Measurements from ENCODE around the gene GTF2A2.
A peak's percentile ranks its signal among the peaks of the same experiment; 100 is the strongest.
"Not testable (repeated sequence)": the region's sequence is repeated elsewhere in the genome, so short reads cannot be mapped to it uniquely, and the experiment has no call there.

GTF2A2 gene

GRCh38 chr15:59656897-59657634, at the start of gene GTF2A2:
Gene GTF2A2 (minus strand): TSS chr15:59657515. CDS start chr15:59652277, 5,238 bp downstream.
- DNase-seq = peak; percentile 97

- DNase-seq = no peak
Observed at GRCh38 chr15:59703979-59704796, 46.9 kb upstream of the GTF2A2 start.

GRCh38 chr15:59702351-59702750, 45.0 kb upstream of the GTF2A2 start:
- no peak for DNase-seq

- no peak for DNase-seq
Observed at GRCh38 chr15:59701880-59702279, 44.6 kb upstream of the GTF2A2 start.

- DNase-seq = no peak
Observed at GRCh38 chr15:59699810-59700431, 42.6 kb upstream of the GTF2A2 start.

- not testable (repeated sequence) for DNase-seq
Observed at GRCh38 chr15:59698065-59698464, 40.8 kb upstream of the GTF2A2 start.

- DNase-seq = no peak
Observed at GRCh38 chr15:59696332-59696731, 39.0 kb upstream of the GTF2A2 start.

- DNase-seq = no peak
Observed at GRCh38 chr15:59694779-59695178, 37.5 kb upstream of the GTF2A2 start.

- peak; percentile 13 for DNase-seq
Observed at GRCh38 chr15:59691194-59691805, 34.0 kb upstream of the GTF2A2 start.

- peak; percentile 71 for DNase-seq
Observed at GRCh38 chr15:59689626-59690236, 32.4 kb upstream of the GTF2A2 start.

- peak; percentile 100 for DNase-seq
Observed at GRCh38 chr15:59688782-59689625, 31.7 kb upstream of the GTF2A2 start, which contains the start of gene BNIP2. Gene BNIP2 (minus strand): TSS chr15:59689320. CDS start chr15:59682457, 6,863 bp downstream.

- DNase-seq = peak; percentile 10
Observed at GRCh38 chr15:59688423-59688781, 31.1 kb upstream of the GTF2A2 start.

- DNase-seq = no peak
Observed at GRCh38 chr15:59687836-59688235, 30.5 kb upstream of the GTF2A2 start.

GRCh38 chr15:59686389-59686788, 29.1 kb upstream of the GTF2A2 start:
- DNase-seq = no peak

- no peak for DNase-seq
Observed at GRCh38 chr15:59685737-59686297, 28.5 kb upstream of the GTF2A2 start.

- DNase-seq = no peak
Observed at GRCh38 chr15:59680870-59681269, 23.6 kb upstream of the GTF2A2 start.

GRCh38 chr15:59680346-59680745, 23.0 kb upstream of the GTF2A2 start:
- no peak for DNase-seq

GRCh38 chr15:59678620-59679019, 21.3 kb upstream of the GTF2A2 start:
- DNase-seq = no peak

- DNase-seq = no peak
Observed at GRCh38 chr15:59678172-59678571, 20.9 kb upstream of the GTF2A2 start.

- no peak for DNase-seq
Observed at GRCh38 chr15:59676565-59676964, 19.2 kb upstream of the GTF2A2 start.

- no peak for DNase-seq
Observed at GRCh38 chr15:59674361-59674877, 17.1 kb upstream of the GTF2A2 start.

Data from NCI-H1105 (cell line).